OCI-LY3 (cell line): Measurements from ENCODE around the gene MMP28.

Experiments
- H2AFZ ChIP-seq: fragments of 200-600, 300-600 bp; shearing (Covaris generic); 2 replicates; pipeline ENCODE4 v1.6.0; 2014; ENCODE audit warnings: antibody characterized with exemption, low read depth, low read length
- H3K27ac ChIP-seq: fragments of 200-600, 300-600 bp; sonication (generic); 2 replicates; pipeline ENCODE4 v1.5.1; 2014; ENCODE audit warnings: mild to moderate bottlenecking, low read length, moderate library complexity, mixed read lengths
- H3K27me3 ChIP-seq: fragments of 200-600, 300-600 bp; sonication (generic); 2 replicates; pipeline ENCODE4 v1.6.1; 2014; ENCODE audit warnings: low read depth, low read length, mixed read lengths
- H3K36me3 ChIP-seq: fragments of 200-600, 300-600 bp; sonication (generic); replicated peaks from 2 replicates; pipeline ENCODE3; 2014; ENCODE audit warnings: low read depth, low read length, mixed read lengths
- H3K4me1 ChIP-seq: fragments of 300-600, 200-600 bp; sonication (generic); 2 replicates; pipeline ENCODE4 v1.6.1; 2014; ENCODE audit warnings: low read length, mixed read lengths
- H3K4me2 ChIP-seq: fragments of 200-600, 300-600 bp; sonication (generic); 2 replicates; pipeline ENCODE4 v1.6.1; 2014; ENCODE audit warnings: low read length, mixed read lengths
- H3K4me3 ChIP-seq: fragments of 300-600, 200-600 bp; sonication (generic); 2 replicates; pipeline ENCODE4 v1.5.1; 2014; ENCODE audit warnings: antibody characterized with exemption, mild to moderate bottlenecking, low read length, moderate library complexity
- H3K79me2 ChIP-seq: fragments of 300-600, 200-600 bp; shearing (Covaris generic); 2 replicates; pipeline ENCODE4 v1.6.1; 2014; ENCODE audit warnings: mild to moderate bottlenecking, low read length, mixed read lengths
- H3K9ac ChIP-seq: fragments of 300-600, 200-600 bp; shearing (Covaris generic); 2 replicates; pipeline ENCODE4 v1.6.0; 2014; ENCODE audit warnings: mild to moderate bottlenecking, low read length, moderate library complexity
- H3K9me3 ChIP-seq: fragments of 200-600, 300-600 bp; shearing (Covaris generic); 2 replicates; pipeline ENCODE4 v1.6.1; 2014; ENCODE audit warnings: low read length, mixed read lengths; ENCODE audit not compliant: insufficient read depth
- H4K20me1 ChIP-seq: fragments of 200-600, 300-600 bp; sonication (generic); 2 replicates; pipeline ENCODE4 v1.6.1; 2016; ENCODE audit warnings: low read length, mixed read lengths; ENCODE audit not compliant: insufficient read depth
- CTCF ChIP-seq: fragments of 200-600, 300-600 bp; sonication (generic); IDR thresholded peaks from 2 replicates; pipeline ENCODE4 v1.5.1; 2014; ENCODE audit warnings: antibody characterized with exemption, low read length, low read depth
- EZH2phosphoT487 ChIP-seq: fragments of 200-600 bp; shearing (Covaris generic); IDR thresholded peaks from 2 replicates; pipeline ENCODE4 v1.6.1; 2018; ENCODE audit warnings: antibody characterized with exemption, mixed run types, low read depth

The MMP28 gene

GRCh38 chr17:35841505-35841904, 46.1 kb upstream of the MMP28 start:
- H3K79me2 ChIP-seq = no peaks in the 10 kb centered on the region
- H3K36me3 ChIP-seq = peaks cover 68% of the 10 kb centered on the region
- no peaks in the 10 kb centered on the region for H3K27me3 ChIP-seq

GRCh38 chr17:35841101-35841500, 45.7 kb upstream of the MMP28 start:
- Histone ChIP-seq H3K27me3 (no peaks in the 10 kb centered on the region), H3K9ac (no peak overlapping the region), H3K36me3 (peaks cover 68% of the 10 kb centered on the region), H3K4me3 (no peak overlapping the region), H3K9me3 (no peaks in the 10 kb centered on the region), H3K27ac (no peak overlapping the region), H2AFZ (no peak overlapping the region), H4K20me1 (no peaks in the 10 kb centered on the region), H3K79me2 (no peaks in the 10 kb centered on the region), H3K4me2 (no peak overlapping the region), H3K4me1 (no peaks in the 10 kb centered on the region)
- no peak for TF ChIP-seq EZH2phosphoT487

More at GRCh38 chr17:35841505-35841904, 46.1 kb upstream of the MMP28 start:
- H2AFZ ChIP-seq = no peak overlapping the region
- H3K4me2 ChIP-seq = no peak overlapping the region
- TF ChIP-seq EZH2phosphoT487 (no peak), CTCF (no peak)
- H3K9me3 ChIP-seq = no peaks in the 10 kb centered on the region
- H3K9ac ChIP-seq = no peak overlapping the region
- H3K4me3 ChIP-seq = no peak overlapping the region
- H3K27ac ChIP-seq = no peak overlapping the region
- H4K20me1 ChIP-seq = no peaks in the 10 kb centered on the region
- H3K4me1 ChIP-seq = no peaks in the 10 kb centered on the region

- Histone ChIP-seq H3K9me3 (no peaks in the 10 kb centered on the region), H3K36me3 (peaks cover 58% of the 10 kb centered on the region), H3K4me1 (no peaks in the 10 kb centered on the region), H2AFZ (no peak overlapping the region), H4K20me1 (no peaks in the 10 kb centered on the region), H3K27me3 (no peaks in the 10 kb centered on the region), H3K4me2 (no peak overlapping the region), H3K4me3 (no peak overlapping the region), H3K9ac (no peak overlapping the region), H3K79me2 (peaks cover 17% of the 10 kb centered on the region), H3K27ac (no peak overlapping the region)
- no peak for TF ChIP-seq CTCF
- TF ChIP-seq EZH2phosphoT487 = no peak
Measured at GRCh38 chr17:35825206-35825605, 29.8 kb upstream of the MMP28 start.

GRCh38 chr17:35821308-35821707, 25.9 kb upstream of the MMP28 start:
- Histone ChIP-seq H4K20me1 (peaks cover 21% of the 10 kb centered on the region), H3K4me1 (no peaks in the 10 kb centered on the region), H2AFZ (no peak overlapping the region), H3K9me3 (no peaks in the 10 kb centered on the region), H3K4me3 (no peak overlapping the region), H3K27me3 (no peaks in the 10 kb centered on the region), H3K27ac (no peak overlapping the region), H3K79me2 (peaks cover 52% of the 10 kb centered on the region), H3K9ac (no peak overlapping the region), H3K4me2 (no peak overlapping the region), H3K36me3 (peaks cover 61% of the 10 kb centered on the region)
- TF ChIP-seq EZH2phosphoT487 = no peak
- TF ChIP-seq CTCF = no peak

GRCh38 chr17:35819455-35819854, 24.0 kb upstream of the MMP28 start:
- Histone ChIP-seq H3K4me2 (no peak overlapping the region), H3K9me3 (no peaks in the 10 kb centered on the region), H4K20me1 (peaks cover 39% of the 10 kb centered on the region), H3K9ac (no peak overlapping the region), H3K27ac (no peak overlapping the region), H3K4me3 (no peak overlapping the region), H3K4me1 (no peaks in the 10 kb centered on the region), H3K36me3 (peaks cover 49% of the 10 kb centered on the region), H3K79me2 (peaks cover 70% of the 10 kb centered on the region), H2AFZ (no peak overlapping the region), H3K27me3 (no peaks in the 10 kb centered on the region)
- TF ChIP-seq CTCF (no peak), EZH2phosphoT487 (no peak)
